GM23338 (cell line): ENCODE measurements around the gene TLR7. TPM values are rescaled to one million over a fixed set of nuclear protein-coding genes. Genes with fewer than 3 reads are reported as not detected.

Experiments used
- ATAC-seq: fragments of 200-7000 bp; cut with Tn5 transposase; 3 replicates; pipeline ENCODE4 v1.9.1; 2020
- DNase-seq: peaks from one replicate; pipeline ENCODE4 v3.0.0-alpha.2; 2015; ENCODE audit warnings: low spot score
- H2AFZ ChIP-seq: fragments of 200-600 bp; sonication (generic); 2 replicates; pipeline ENCODE4 v1.8.0; 2016; ENCODE audit warnings: antibody characterized with exemption, mild to moderate bottlenecking, moderate library complexity
- H3F3A ChIP-seq: fragments of 200-600 bp; sonication (generic); replicated peaks from 2 replicates; pipeline ENCODE4 v1.8.0; 2017; ENCODE audit warnings: antibody characterized with exemption, mixed run types, low read depth
- H3K27ac ChIP-seq: fragments of 200-600 bp; sonication (generic); 2 replicates; pipeline ENCODE4 v1.6.1; 2016; ENCODE audit warnings: low read depth
- H3K27me3 ChIP-seq: fragments of 200-600 bp; sonication (generic); 2 replicates; pipeline ENCODE4 v1.8.0; 2016; ENCODE audit warnings: mild to moderate bottlenecking, mixed run types, moderate library complexity; ENCODE audit not compliant: insufficient read depth
- H3K36me3 ChIP-seq: fragments of 200-600 bp; sonication (generic); 2 replicates; pipeline ENCODE4 v1.8.0; 2016; ENCODE audit warnings: mild to moderate bottlenecking; ENCODE audit not compliant: insufficient read depth
- H3K4me1 ChIP-seq: fragments of 200-600 bp; sonication (generic); 2 replicates; pipeline ENCODE4 v1.8.0; 2016; ENCODE audit warnings: mild to moderate bottlenecking, moderate library complexity; ENCODE audit not compliant: insufficient read depth
- H3K4me2 ChIP-seq: fragments of 200-600 bp; sonication (generic); 2 replicates; pipeline ENCODE4 v1.7.1; 2017; ENCODE audit warnings: mixed run types
- H3K4me3 ChIP-seq: fragments of 200-600 bp; sonication (generic); 2 replicates; pipeline ENCODE4 v1.6.1; 2016; ENCODE audit warnings: mixed run types
- H3K79me2 ChIP-seq: fragments of 200-600 bp; sonication (generic); replicated peaks from 2 replicates; pipeline ENCODE4 v1.8.0; 2017; ENCODE audit warnings: mild to moderate bottlenecking; ENCODE audit not compliant: insufficient read depth
- H3K9me2 ChIP-seq: fragments of 200-600 bp; sonication (generic); 2 replicates; pipeline ENCODE4 v1.8.0; 2017; ENCODE audit not compliant: insufficient read depth
- H4K20me1 ChIP-seq: fragments of 200-600 bp; sonication (generic); replicated peaks from 2 replicates; pipeline ENCODE4 v1.8.0; 2017; ENCODE audit warnings: mild to moderate bottlenecking; ENCODE audit not compliant: insufficient read depth
- H3K27ac Mint-ChIP-seq: 2 replicates; pipeline ENCODE4 v1.8.0; 2020; ENCODE audit warnings: inconsistent platforms, mild to moderate bottlenecking, moderate library complexity, mixed read lengths
- H3K27me3 Mint-ChIP-seq: 3 replicates; pipeline ENCODE4 v1.8.0; 2022; ENCODE audit warnings: low read depth, mild to moderate bottlenecking, moderate library complexity, mixed read lengths, inconsistent platforms; ENCODE audit not compliant: insufficient read depth, poor library complexity
- H3K36me3 Mint-ChIP-seq: 3 replicates; pipeline ENCODE4 v1.8.0; 2021; ENCODE audit warnings: low read depth, mild to moderate bottlenecking, inconsistent platforms, moderate library complexity, mixed read lengths
- H3K4me1 Mint-ChIP-seq: 3 replicates; pipeline ENCODE4 v1.8.0; 2020; ENCODE audit warnings: mild to moderate bottlenecking, inconsistent platforms, mixed read lengths
- H3K4me3 Mint-ChIP-seq: 3 replicates; pipeline ENCODE4 v1.8.0; 2021; ENCODE audit warnings: moderate library complexity, mild to moderate bottlenecking, inconsistent platforms, mixed read lengths
- H3K9me3 Mint-ChIP-seq: 3 replicates; pipeline ENCODE4 v1.8.0; 2020; ENCODE audit warnings: moderate library complexity, mild to moderate bottlenecking, inconsistent platforms, mixed read lengths
- CREB1 ChIP-seq: fragments of 250-450 bp; sonication (Bioruptor Pico); IDR thresholded peaks from 2 replicates; pipeline ENCODE4 v1.5.0; 2020; ENCODE audit warnings: low read depth, mild to moderate bottlenecking, moderate library complexity
- CTCF ChIP-seq, 2 experiments: fragments of 200-600 bp in 1 of 2; sonication (generic) in 1 of 2; conservative IDR thresholded peaks; 2 replicates each; pipeline versions ENCODE4 v1.5.1 to v1.6.1; 2016 to 2017; ENCODE audit warnings: antibody characterized with exemption in 2 of 2, low read depth in 2 of 2, mild to moderate bottlenecking in 2 of 2, moderate library complexity in 1 of 2
- ETS1 ChIP-seq: IDR thresholded peaks from 2 replicates; pipeline ENCODE4 v1.6.1; 2016; ENCODE audit warnings: antibody characterized with exemption
- EZH2 ChIP-seq: fragments of 200-600 bp; sonication (generic); IDR thresholded peaks from one replicate; pipeline ENCODE4 v1.8.0; 2017; ENCODE audit warnings: antibody characterized with exemption, mild to moderate bottlenecking, low read depth; ENCODE audit not compliant: unreplicated experiment
- NANOG ChIP-seq: IDR thresholded peaks from 2 replicates; pipeline ENCODE4 v1.6.1; 2016; ENCODE audit warnings: antibody characterized with exemption, borderline replicate concordance
- POLR2AphosphoS5 ChIP-seq: IDR thresholded peaks from 2 replicates; pipeline ENCODE4 v1.6.1; 2016; ENCODE audit warnings: antibody characterized with exemption, low read depth
- REST ChIP-seq: IDR thresholded peaks from one replicate; pipeline ENCODE4 v1.6.1; 2018; ENCODE audit warnings: antibody characterized with exemption; ENCODE audit not compliant: unreplicated experiment
- STAT1 ChIP-seq: IDR thresholded peaks from one replicate; pipeline ENCODE4 v1.6.1; 2016; ENCODE audit warnings: antibody characterized with exemption; ENCODE audit not compliant: unreplicated experiment
- ZNF114 ChIP-seq: fragments of 250-450 bp; sonication (Bioruptor Pico); IDR thresholded peaks from 2 replicates; pipeline ENCODE4 v1.5.0; 2020; ENCODE audit warnings: mild to moderate bottlenecking, moderate library complexity
- ZNF331 ChIP-seq: fragments of 250-450 bp; sonication (Bioruptor Pico); IDR thresholded peaks from 2 replicates; pipeline ENCODE4 v1.5.0; 2020; ENCODE audit warnings: low read depth, mild to moderate bottlenecking, moderate library complexity
- ZNF462 ChIP-seq: fragments of 250-450 bp; sonication (Bioruptor Pico); IDR thresholded peaks from 2 replicates; pipeline ENCODE4 v1.5.0; 2020; ENCODE audit warnings: mild to moderate bottlenecking, moderate library complexity
- polyA plus RNA-seq: library from polyadenylated mRNA; unstranded; fragments of >200 nt; fragmentation: Nextera tagmentation; extraction: Ambion mirVana; gene quantifications from 2 replicates; pipeline ENCODE4 v1.2.1, GENCODE V29; 2016
- total RNA-seq: library from RNA; depleted of rRNA; stranded (reverse); fragments of >200 nt; shearing (Covaris generic); gene quantifications from 2 replicates; pipeline ENCODE4 v1.2.3, GENCODE V29; 2014

Gene TLR7
- total and polyA plus RNA-seq, 2 experiments from 2014 or later: not detected

- TF ChIP-seq POLR2AphosphoS5 (no peak), EZH2 (no peak)
Observed at GRCh38 chrX:12891915-12892506, 25.1 kb downstream of the TLR7 start (continued).

- H4K20me1 ChIP-seq: no peaks in the 10 kb centered on the region
- Mint-ChIP-seq H3K4me1 (no peaks in the 10 kb centered on the region), H3K4me3 (no peak overlapping the region), H3K36me3 (no peaks in the 10 kb centered on the region), H3K27ac (no peak overlapping the region), H3K27me3 (no peaks in the 10 kb centered on the region), H3K9me3 (no peaks in the 10 kb centered on the region)
- no peak overlapping the region for H3K4me2 ChIP-seq
- DNase-seq: no peak
- ATAC-seq: no peak
- no peaks in the 10 kb centered on the region for H3F3A ChIP-seq
- no peak overlapping the region for H3K27ac ChIP-seq
- no peak overlapping the region for H3K4me3 ChIP-seq
- no peaks in the 10 kb centered on the region for H3K9me2 ChIP-seq
- no peaks in the 10 kb centered on the region for H3K79me2 ChIP-seq
- H3K4me1 ChIP-seq: no peaks in the 10 kb centered on the region
- no peak for TF ChIP-seq ZNF331 (CRISPR knock-in tag)
- no peak for TF ChIP-seq POLR2AphosphoS5
- no peak for TF ChIP-seq STAT1
- TF ChIP-seq NANOG: no peak
- TF ChIP-seq ETS1: no peak
- TF ChIP-seq ZNF114 (CRISPR knock-in tag): no peak
- TF ChIP-seq EZH2: no peak
- no peak for TF ChIP-seq ZNF462
- TF ChIP-seq REST: no peak
- no peak for TF ChIP-seq CTCF (conservative IDR thresholded peaks at IDR 0.05; ENCODE audit: low read depth in 2 of 2)
- TF ChIP-seq CREB1: no peak
- no peaks in the 10 kb centered on the region for H3K27me3 ChIP-seq
- H3K36me3 ChIP-seq: no peaks in the 10 kb centered on the region
- H2AFZ ChIP-seq: no peak overlapping the region
Observed at GRCh38 chrX:12892716-12893115, 25.8 kb downstream of the TLR7 start.
